ENCODE measurements around the gene HOXB3.

The HOXB3 gene

DNA sequence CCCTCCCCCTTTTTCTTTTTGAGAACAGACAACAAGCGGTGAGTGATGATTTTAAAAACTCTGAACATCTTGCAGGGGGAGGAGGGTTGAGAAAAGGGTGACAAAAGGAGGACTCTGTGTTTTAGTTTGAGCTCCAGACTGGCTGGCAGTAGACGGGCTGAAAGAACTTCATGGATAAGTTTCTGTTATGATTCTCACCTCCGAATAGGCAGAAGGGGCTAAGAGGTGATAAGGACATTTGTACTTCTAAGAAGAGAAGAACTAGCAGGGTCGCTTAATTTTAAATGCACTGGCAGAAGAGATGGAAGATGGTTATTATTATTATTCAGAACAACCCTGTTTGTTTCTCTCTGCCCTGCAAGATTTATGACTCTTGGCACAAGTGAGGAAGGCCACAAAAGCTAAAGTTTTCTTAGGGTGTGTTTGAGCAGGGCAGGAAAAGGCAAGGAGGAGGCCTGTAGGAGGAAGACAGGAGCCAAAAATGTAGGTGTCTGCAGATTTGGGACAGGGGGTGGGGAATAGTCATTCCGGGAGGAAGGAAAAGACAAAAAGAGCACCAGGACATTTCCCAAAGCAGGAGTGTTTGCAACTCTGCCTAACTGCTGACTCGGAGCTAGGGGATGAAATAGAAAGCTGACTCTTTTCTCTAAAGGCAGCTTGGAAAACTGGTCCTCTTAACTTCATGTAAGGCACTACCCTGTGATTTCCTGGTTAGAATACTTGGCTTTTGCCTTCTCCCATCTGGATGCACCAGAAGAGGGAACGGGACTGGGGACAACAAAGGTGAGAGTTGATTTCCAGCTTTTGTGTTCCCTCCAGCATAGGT is 33.3 kb downstream of the HOXB3 start:
- DNase-seq (ENCODE audit: low read depth), result no peak

DNA sequence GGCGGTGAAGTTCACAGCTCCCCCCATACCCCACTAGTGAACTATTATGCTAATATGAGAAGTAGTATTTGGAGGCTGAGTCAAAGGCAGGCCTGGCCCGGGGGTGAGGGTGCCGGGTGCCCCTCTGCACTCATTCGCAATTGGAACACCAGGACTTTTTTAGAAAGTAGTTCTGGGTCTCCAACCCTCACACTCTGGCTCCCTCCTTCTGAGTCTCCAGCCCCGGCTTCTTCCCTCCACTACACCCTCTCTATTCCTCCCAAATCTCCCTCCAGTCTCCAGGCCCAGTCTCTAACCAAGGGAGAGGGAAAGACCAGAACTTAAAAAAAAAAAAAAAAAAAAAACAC is 33.8 kb downstream of the HOXB3 start:
- no peak for DNase-seq (ENCODE audit: low read depth)

GRCh38 chr17:48555258-48556228 is 34.5 kb downstream of the HOXB3 start:
- no peak for DNase-seq (ENCODE audit: low read depth)

- DNase-seq (ENCODE audit: low read depth), result no peak
Measured at GRCh38 chr17:48554412-48555257, 35.4 kb downstream of the HOXB3 start.

DNA sequence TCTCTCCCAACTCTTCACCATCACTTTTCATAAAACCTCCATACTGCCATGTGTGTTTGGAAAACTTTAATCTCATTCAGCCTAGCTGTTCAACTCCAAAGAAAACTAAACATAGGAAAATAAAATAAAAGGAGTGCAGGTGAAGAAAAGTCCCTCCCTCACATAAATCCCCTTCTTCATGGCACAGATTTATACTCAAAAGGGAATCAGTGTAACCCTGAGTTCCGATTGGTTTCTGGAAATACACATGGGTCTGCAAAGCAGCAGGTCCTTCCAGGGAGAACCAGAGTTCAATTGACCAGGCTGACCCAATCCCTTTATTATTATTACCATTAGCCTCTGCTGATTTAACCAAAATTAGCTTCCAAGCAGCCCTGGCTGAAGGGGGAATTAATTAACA is 36.2 kb downstream of the HOXB3 start:
- no peak for DNase-seq (ENCODE audit: low read depth)

- DNase-seq (ENCODE audit: low read depth), result no peak
Measured at GRCh38 chr17:48553190-48553547, 36.9 kb downstream of the HOXB3 start.

DNA sequence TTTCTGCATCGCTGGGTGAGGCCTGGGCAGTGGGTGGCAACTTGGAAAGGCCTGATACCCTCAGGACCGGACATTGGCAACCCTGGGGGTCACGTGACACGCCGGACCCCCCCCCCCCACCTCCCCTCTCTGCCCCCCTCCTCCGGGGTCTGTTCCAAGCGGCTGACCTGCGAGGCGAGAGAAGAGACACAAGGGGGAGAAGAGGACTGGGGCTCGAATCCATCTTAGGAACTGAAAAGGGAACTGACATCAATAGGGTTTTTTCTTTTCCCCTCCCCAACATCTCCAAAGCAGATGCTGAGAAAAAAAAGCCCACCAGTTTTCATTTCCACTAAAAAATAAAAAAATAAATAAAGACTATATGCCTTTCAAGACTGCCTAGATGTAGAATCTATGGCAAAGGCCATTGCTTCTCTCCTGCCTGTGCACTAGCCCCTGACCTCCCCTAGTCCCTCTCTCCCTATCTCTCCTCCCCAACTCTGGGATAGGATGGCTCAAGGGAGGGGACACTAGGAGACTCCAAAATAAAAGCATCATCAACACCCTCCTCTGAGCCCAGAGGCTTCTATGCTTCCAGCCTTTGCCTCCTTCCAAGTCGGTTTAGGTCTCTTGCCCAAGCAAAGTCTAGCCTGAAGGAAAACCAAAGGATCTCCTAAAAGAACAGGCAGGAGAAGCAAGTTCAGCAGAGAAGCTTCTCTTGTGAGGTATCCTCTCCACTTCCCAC is 37.4 kb downstream of the HOXB3 start:
- no peak for DNase-seq (ENCODE audit: low read depth)

GRCh38 chr17:48551596-48552465 is 38.2 kb downstream of the HOXB3 start:
- no peak for DNase-seq (ENCODE audit: low read depth)

GRCh38 chr17:48551214-48551555 is 38.9 kb downstream of the HOXB3 start:
- DNase-seq (ENCODE audit: low read depth), result no peak

- no peak for DNase-seq (ENCODE audit: low read depth)
Measured at GRCh38 chr17:48550502-48551213, 39.4 kb downstream of the HOXB3 start.

GRCh38 chr17:48549914-48550501 is 40.0 kb downstream of the HOXB3 start:
- DNase-seq (ENCODE audit: low read depth), result no peak

- DNase-seq (ENCODE audit: low read depth), result no peak
Measured at GRCh38 chr17:48549281-48549630, 40.8 kb downstream of the HOXB3 start.

DNA sequence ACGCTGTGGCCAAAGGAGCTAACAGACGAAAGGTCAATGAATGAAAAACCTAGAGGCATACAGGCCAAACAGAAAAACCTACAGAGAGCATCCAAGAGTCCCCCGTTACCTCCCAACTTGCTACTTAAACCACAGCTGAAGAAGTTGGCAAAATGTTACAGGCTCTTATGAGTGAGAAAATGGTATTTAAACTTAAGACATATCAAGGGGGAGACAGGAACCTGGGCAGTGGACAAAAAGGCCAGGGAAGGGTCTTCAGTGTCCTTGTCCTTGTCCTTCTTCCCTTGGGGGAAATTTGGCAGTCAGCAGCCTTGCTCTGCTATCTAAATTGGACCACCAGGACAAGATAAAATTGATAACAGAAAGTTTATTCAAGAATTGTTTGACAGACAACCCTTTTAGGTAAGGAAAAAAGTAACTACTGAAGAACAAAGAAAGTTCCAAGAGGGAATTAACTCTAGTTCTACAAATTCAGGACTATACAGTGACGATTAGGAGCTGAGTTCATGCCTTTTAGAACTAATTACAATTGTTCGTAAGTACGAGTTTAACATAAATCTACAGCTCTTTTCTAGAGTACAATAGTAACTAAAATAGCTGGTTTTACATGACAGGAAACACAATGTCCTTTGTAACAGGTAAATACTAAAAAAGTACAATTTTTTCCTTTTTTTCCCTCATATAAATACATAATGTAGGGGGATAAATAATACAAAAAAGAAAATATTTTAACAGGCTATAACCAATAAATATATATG is 41.3 kb downstream of the HOXB3 start:
- DNase-seq (ENCODE audit: low read depth), result no peak

DNA sequence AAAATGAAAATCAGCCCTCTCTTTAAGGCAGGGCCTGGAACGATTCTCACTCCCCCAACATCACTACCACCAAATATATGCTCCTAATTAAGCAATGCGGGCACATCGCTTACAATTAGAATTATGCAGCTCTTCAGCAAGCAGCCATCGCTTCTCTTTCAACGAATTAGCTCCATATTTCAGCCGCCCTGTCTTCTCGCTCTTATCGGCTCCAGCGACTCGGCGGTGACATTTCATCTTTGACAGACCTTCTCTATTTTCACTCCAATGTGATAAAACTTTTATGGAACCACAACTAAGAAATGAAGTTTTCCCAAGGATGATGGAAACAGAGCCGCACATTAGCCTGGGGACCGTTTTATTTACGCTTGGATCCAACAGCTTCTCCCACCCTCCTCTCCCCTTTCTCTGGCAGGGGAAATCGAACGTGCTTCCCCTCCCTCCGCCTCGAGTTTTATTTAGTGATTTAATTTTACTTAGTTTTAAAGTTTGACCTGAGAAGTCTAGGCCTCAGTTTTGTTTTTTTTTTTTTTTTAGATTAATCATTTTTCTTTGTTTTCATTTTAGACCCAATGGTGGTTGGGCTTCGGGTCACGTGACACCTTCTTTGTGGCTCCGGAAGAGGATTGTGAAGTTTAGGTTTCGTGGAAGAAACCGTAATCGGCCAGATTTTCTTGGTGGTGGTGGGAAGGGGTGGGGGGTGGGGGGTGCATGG is 42.1 kb downstream of the HOXB3 start:
- DNase-seq (ENCODE audit: low read depth), result no peak

DNA sequence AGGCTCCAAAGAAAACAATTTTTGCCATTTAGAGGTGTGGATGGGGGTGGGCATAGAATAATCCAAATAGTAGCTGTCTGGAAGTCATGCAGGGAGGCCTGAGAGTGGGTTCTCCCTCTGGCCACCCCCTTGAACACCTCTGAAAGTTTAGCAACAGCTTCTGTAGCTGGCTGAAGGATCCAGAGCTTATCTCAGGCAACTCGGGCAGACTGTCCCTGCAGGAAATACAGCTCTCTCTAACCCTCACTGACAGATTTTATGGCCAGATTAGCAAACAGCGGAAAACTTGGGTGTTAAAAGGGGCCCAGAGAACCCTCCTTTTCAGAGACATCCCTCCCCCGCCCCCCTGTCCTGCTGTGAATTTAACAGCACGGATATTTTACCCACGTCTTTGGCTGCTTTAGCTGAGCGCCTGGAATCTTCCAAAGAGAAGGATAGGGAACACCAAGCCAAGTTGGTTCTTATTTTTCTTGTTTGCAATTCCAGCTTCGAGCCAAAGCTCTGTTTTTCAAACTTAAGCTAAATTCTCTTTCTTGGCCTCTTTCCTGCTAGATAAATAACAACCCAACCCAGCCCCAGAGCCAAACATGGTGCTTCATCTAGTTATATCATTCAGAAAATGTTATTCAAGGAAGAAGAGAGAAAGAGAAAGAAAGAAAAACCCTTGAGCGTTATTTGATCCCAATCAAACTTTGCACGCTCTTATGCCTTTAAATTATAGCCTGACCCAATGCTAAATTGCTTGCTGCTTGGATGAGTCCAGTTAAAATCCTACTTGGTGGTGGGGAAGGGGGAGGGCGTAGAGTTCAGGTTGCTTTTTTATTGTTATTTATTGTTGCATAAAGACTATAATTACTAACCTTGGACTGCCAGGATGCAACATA is 42.9 kb downstream of the HOXB3 start:
- DNase-seq (ENCODE audit: low read depth), result no peak

DNA sequence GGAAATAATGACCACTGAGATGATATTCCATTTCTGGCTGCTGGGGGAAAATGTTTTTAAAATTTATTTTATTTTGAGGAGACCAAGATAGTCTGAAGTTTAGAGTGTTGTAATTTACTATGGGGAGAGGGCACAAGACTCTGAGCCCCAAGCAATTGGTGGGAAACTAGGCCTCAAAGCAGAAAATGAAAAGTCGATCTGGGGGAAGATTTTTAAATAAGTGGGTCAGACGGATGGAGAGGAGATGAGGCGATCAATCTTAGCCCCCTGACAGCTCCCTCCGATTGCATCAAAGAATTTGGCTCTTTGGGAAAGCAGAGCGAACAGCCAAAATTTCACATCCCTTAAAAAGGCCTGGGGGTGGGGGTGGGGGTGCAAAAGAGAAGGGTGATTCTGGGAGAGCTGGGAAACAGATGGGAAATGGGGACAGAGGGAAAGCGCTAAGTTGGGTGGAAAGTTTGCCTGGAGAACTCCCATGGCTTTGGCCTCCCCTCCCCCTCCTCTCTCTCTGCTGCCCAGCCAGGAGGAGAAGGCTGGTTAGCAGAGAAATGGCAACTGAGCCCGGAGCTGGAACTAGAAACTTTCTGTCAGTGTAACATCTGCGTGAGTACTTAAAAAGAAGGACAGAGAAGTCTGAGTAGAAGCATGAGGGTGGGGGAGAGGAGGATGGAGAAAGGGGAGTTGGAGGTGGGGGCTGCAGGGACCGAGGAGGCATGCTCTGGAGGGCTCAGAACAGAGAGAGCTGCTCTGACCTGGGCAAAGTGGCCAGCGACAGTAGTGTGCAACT is 43.7 kb downstream of the HOXB3 start:
- no peak for DNase-seq (ENCODE audit: low read depth)

- no peak for DNase-seq (ENCODE audit: low read depth)
Measured at GRCh38 chr17:48545539-48545938, 44.5 kb downstream of the HOXB3 start.
